ENCODE measurements around the gene CFAP46. TPM values are rescaled to one million over a fixed set of nuclear protein-coding genes. Genes with fewer than 3 reads are reported as not detected.

CFAP46 gene
- total RNA-seq, 1 donor from 2014 or later: 1.6 TPM

- H3K9ac ChIP-seq: no peak overlapping the region
- peaks cover 34% of the 10 kb centered on the region for H3K27me3 ChIP-seq
- no peaks in the 10 kb centered on the region for H3K9me3 ChIP-seq (ENCODE audit: low read depth)
- peaks cover 3% of the 10 kb centered on the region for H3K4me1 ChIP-seq
- no peak for DNase-seq (ENCODE audit: low spot score)
- H3K79me2 ChIP-seq (ENCODE audit: low read depth): no peaks in the 10 kb centered on the region
- H3K27me3 Mint-ChIP-seq (ENCODE audit: insufficient read depth, low read depth): peaks cover 9% of the 10 kb centered on the region
- no peak overlapping the region for H2AFZ ChIP-seq (replicated peaks)
- H3K36me3 ChIP-seq: no peaks in the 10 kb centered on the region
- peaks cover 12% of the 10 kb centered on the region for H3F3A ChIP-seq (ENCODE audit: low read depth)
- no peak overlapping the region for H3K27ac Mint-ChIP-seq
- peaks cover 10% of the 10 kb centered on the region for H3K4me1 Mint-ChIP-seq
- no peak for TF ChIP-seq EZH2 (IDR thresholded peaks at IDR 0.05)
- TF ChIP-seq CTCF (IDR thresholded peaks at IDR 0.05): no peak
- TF ChIP-seq EZH2phosphoT487 (IDR thresholded peaks at IDR 0.05): no peak
- no peaks in the 10 kb centered on the region for H3K36me3 Mint-ChIP-seq
- no peak overlapping the region for H3K27ac ChIP-seq
- no peak overlapping the region for H3K4me3 ChIP-seq
- no peaks in the 10 kb centered on the region for H4K20me1 ChIP-seq (ENCODE audit: low read depth)
- no peaks in the 10 kb centered on the region for H3K9me3 Mint-ChIP-seq
- H3K4me3 Mint-ChIP-seq: peak overlapping the region; percentile 76
- no peak overlapping the region for H3K4me2 ChIP-seq
Observed at GRCh38 chr10:132943791-132944404, 1.5 kb upstream of the CFAP46 start.

GRCh38 chr10:132943058-132943790 lies 854 bp upstream of the CFAP46 start:
- Histone ChIP-seq H4K20me1 (ENCODE audit: low read depth) (no peaks in the 10 kb centered on the region), H3K27me3 (peaks cover 34% of the 10 kb centered on the region), H3K4me1 (peaks cover 3% of the 10 kb centered on the region), H3K27ac (no peak overlapping the region), H3K4me2 (peak overlapping the region; percentile 89), H3F3A (ENCODE audit: low read depth) (peaks cover 12% of the 10 kb centered on the region), H3K9me3 (ENCODE audit: low read depth) (no peaks in the 10 kb centered on the region), H3K4me3 (peak overlapping the region; percentile 58), H3K9ac (no peak overlapping the region), H3K36me3 (no peaks in the 10 kb centered on the region), H3K79me2 (ENCODE audit: low read depth) (no peaks in the 10 kb centered on the region), H2AFZ (replicated peaks) (no peak overlapping the region)
- TF ChIP-seq EZH2phosphoT487 (IDR thresholded peaks at IDR 0.05) (no peak), CTCF (IDR thresholded peaks at IDR 0.05) (no peak), EZH2 (IDR thresholded peaks at IDR 0.05) (no peak)
- H3K27me3 Mint-ChIP-seq (ENCODE audit: insufficient read depth, low read depth): peaks cover 9% of the 10 kb centered on the region
- H3K4me1 Mint-ChIP-seq: peaks cover 10% of the 10 kb centered on the region
- no peaks in the 10 kb centered on the region for H3K36me3 Mint-ChIP-seq
- peak; percentile 20 for DNase-seq (ENCODE audit: low spot score)
- H3K27ac Mint-ChIP-seq: peak overlapping the region; percentile 68
- no peaks in the 10 kb centered on the region for H3K9me3 Mint-ChIP-seq
- H3K4me3 Mint-ChIP-seq: peak overlapping the region; percentile 88

GRCh38 chr10:132941640-132942051 lies 724 bp downstream of the CFAP46 start:
- Mint-ChIP-seq H3K36me3 (no peaks in the 10 kb centered on the region), H3K4me3 (peak overlapping the region; percentile 87), H3K27ac (no peak overlapping the region), H3K9me3 (no peaks in the 10 kb centered on the region), H3K27me3 (ENCODE audit: insufficient read depth, low read depth) (peaks cover 7% of the 10 kb centered on the region), H3K4me1 (peaks cover 10% of the 10 kb centered on the region)
- Histone ChIP-seq H3K9me3 (ENCODE audit: low read depth) (no peaks in the 10 kb centered on the region), H3K4me1 (peaks cover 3% of the 10 kb centered on the region), H2AFZ (replicated peaks) (no peak overlapping the region), H3K79me2 (ENCODE audit: low read depth) (no peaks in the 10 kb centered on the region), H3K36me3 (no peaks in the 10 kb centered on the region), H3K4me3 (peak overlapping the region; percentile 58), H3K27ac (no peak overlapping the region), H3K27me3 (peaks cover 34% of the 10 kb centered on the region), H4K20me1 (ENCODE audit: low read depth) (no peaks in the 10 kb centered on the region), H3K9ac (no peak overlapping the region), H3F3A (ENCODE audit: low read depth) (no peaks in the 10 kb centered on the region), H3K4me2 (peak overlapping the region; percentile 89)
- TF ChIP-seq EZH2phosphoT487 (IDR thresholded peaks at IDR 0.05): no peak
- no peak for TF ChIP-seq EZH2 (IDR thresholded peaks at IDR 0.05)
- TF ChIP-seq CTCF (IDR thresholded peaks at IDR 0.05): no peak
- DNase-seq (ENCODE audit: low spot score): no peak
